Activated naive CD4-positive, alpha-beta T cell (primary cell): ENCODE results near the gene TCP11L2.
"Not testable (repeated sequence)": the region's sequence is repeated elsewhere in the genome, so short reads cannot be mapped to it uniquely, and the experiment has no call there.

Experiments
- DNase-seq, 4 experiments: peaks; one replicate each; lab custom pipeline; 2025; lab: John Stamatoyannopoulos, UW

The TCP11L2 gene

GRCh38 chr12:106307181-106307580 is 4.6 kb downstream of the TCP11L2 start:
- no peak for DNase-seq

- no peak for DNase-seq
Measured at GRCh38 chr12:106308121-106308520, 5.6 kb downstream of the TCP11L2 start.

- DNase-seq, result no peak
Measured at GRCh38 chr12:106308611-106309010, 6.1 kb downstream of the TCP11L2 start.

GRCh38 chr12:106309671-106310505 is 7.4 kb downstream of the TCP11L2 start:
- no peak for DNase-seq

GRCh38 chr12:106310687-106311086 is 8.2 kb downstream of the TCP11L2 start:
- DNase-seq, result no peak

- no peak for DNase-seq
Measured at GRCh38 chr12:106311139-106311538, 8.6 kb downstream of the TCP11L2 start.

- DNase-seq, result not testable (repeated sequence)
Measured at GRCh38 chr12:106313413-106313812, 10.9 kb downstream of the TCP11L2 start.

GRCh38 chr12:106315523-106315922 is 13.0 kb downstream of the TCP11L2 start:
- DNase-seq, result no peak

GRCh38 chr12:106317406-106318082 is 15.0 kb downstream of the TCP11L2 start:
- DNase-seq, result no peak

GRCh38 chr12:106321139-106321850 is 18.8 kb downstream of the TCP11L2 start:
- DNase-seq, result no peak

GRCh38 chr12:106323537-106323936 is 21.0 kb downstream of the TCP11L2 start:
- DNase-seq, result no peak

- DNase-seq, result no peak
Measured at GRCh38 chr12:106327309-106327869, 24.9 kb downstream of the TCP11L2 start.

GRCh38 chr12:106328735-106329134 is 26.2 kb downstream of the TCP11L2 start:
- no peak for DNase-seq

- no peak for DNase-seq
Measured at GRCh38 chr12:106329231-106329982, 26.9 kb downstream of the TCP11L2 start.

GRCh38 chr12:106331599-106331998 is 29.1 kb downstream of the TCP11L2 start:
- no peak for DNase-seq

GRCh38 chr12:106332536-106332935 is 30.0 kb downstream of the TCP11L2 start:
- DNase-seq, result no peak

- DNase-seq, result no peak
Measured at GRCh38 chr12:106333010-106333409, 30.5 kb downstream of the TCP11L2 start.

GRCh38 chr12:106333756-106334155 is 31.2 kb downstream of the TCP11L2 start:
- no peak for DNase-seq

GRCh38 chr12:106341086-106341877 is 38.7 kb downstream of the TCP11L2 start:
- DNase-seq, result no peak

GRCh38 chr12:106342397-106343213 is 40.1 kb downstream of the TCP11L2 start:
- no peak for DNase-seq
